Ectodermal cell (in vitro differentiated cells): ENCODE data around the gene PDE6B.
"Not testable (repeated sequence)": the region's sequence is repeated elsewhere in the genome, so short reads cannot be mapped to it uniquely, and the experiment has no call there.

Source experiments
- H3K27ac ChIP-seq: 2 replicates; pipeline ENCODE4 v1.7.0; 2013; ENCODE audit warnings: mild to moderate bottlenecking, low read depth, low read length; ENCODE audit not compliant: insufficient read depth, poor library complexity, severe bottlenecking
- H3K27me3 ChIP-seq: 2 replicates; pipeline ENCODE4 v1.7.0; 2013; ENCODE audit warnings: mild to moderate bottlenecking, low read length; ENCODE audit not compliant: insufficient read depth, control insufficient read depth, poor library complexity, severe bottlenecking
- H3K36me3 ChIP-seq: one replicate; pipeline ENCODE4 v1.7.0; 2013; ENCODE audit warnings: low read length; ENCODE audit not compliant: control insufficient read depth, insufficient read depth
- H3K4me1 ChIP-seq: one replicate; pipeline ENCODE4 v1.7.0; 2013; ENCODE audit warnings: low read length; ENCODE audit not compliant: control insufficient read depth, insufficient read depth
- H3K4me3 ChIP-seq: 2 replicates; pipeline ENCODE4 v1.7.0; 2013; ENCODE audit warnings: low read depth, low read length, control low read depth; ENCODE audit not compliant: insufficient read depth
- H3K9me3 ChIP-seq: 2 replicates; pipeline ENCODE4 v1.7.0; 2013; ENCODE audit warnings: mild to moderate bottlenecking, low read length, moderate library complexity; ENCODE audit not compliant: control insufficient read depth
- WGBS, 2 experiments: methylation state at CpG; one replicate each; pipeline ENCODE4 v1.1.7; 2013; ENCODE audit warnings: missing lambda C conversion rate in 2 of 2; 5-methylcytosine and 5-hydroxymethylcytosine counted together

The PDE6B gene

GRCh38 chr4:699816-700580 is 74.6 kb downstream of the PDE6B start:
- Histone ChIP-seq H3K9me3 (no peaks in the 10 kb centered on the region), H3K4me3 (no peak overlapping the region)
- WGBS, 2 experiments, result 88% methylated on average over 27 of the region's 27 CpGs

GRCh38 chr4:700587-701264 is 75.4 kb downstream of the PDE6B start:
- Histone ChIP-seq H3K27me3 (peaks cover 9% of the 10 kb centered on the region), H3K4me1 (no peaks in the 10 kb centered on the region), H3K4me3 (no peak overlapping the region), H3K27ac (no peak overlapping the region), H3K36me3 (no peaks in the 10 kb centered on the region), H3K9me3 (no peaks in the 10 kb centered on the region)
- WGBS, 2 experiments, result 92 to 93% methylated on average over 16 of the region's 16 CpGs

More at GRCh38 chr4:699816-700580, 74.6 kb downstream of the PDE6B start:
- H3K27ac ChIP-seq, result no peak overlapping the region
- no peaks in the 10 kb centered on the region for H3K36me3 ChIP-seq
- no peaks in the 10 kb centered on the region for H3K4me1 ChIP-seq
- H3K27me3 ChIP-seq, result peaks cover 7% of the 10 kb centered on the region

GRCh38 chr4:702618-703048 is 77.3 kb downstream of the PDE6B start:
- Histone ChIP-seq H3K27ac (no peak overlapping the region), H3K4me1 (peaks cover 9% of the 10 kb centered on the region), H3K36me3 (no peaks in the 10 kb centered on the region), H3K9me3 (no peaks in the 10 kb centered on the region), H3K27me3 (peaks cover 9% of the 10 kb centered on the region), H3K4me3 (no peak overlapping the region)
- WGBS, 2 experiments, result 88 to 90% methylated on average over 7 of the region's 7 CpGs

GRCh38 chr4:703336-704197 is 78.2 kb downstream of the PDE6B start:
- peaks cover 9% of the 10 kb centered on the region for H3K27me3 ChIP-seq
- H3K36me3 ChIP-seq, result peaks cover 3% of the 10 kb centered on the region
- peaks cover 10% of the 10 kb centered on the region for H3K4me1 ChIP-seq
- WGBS, 2 experiments, result 86 to 90% methylated on average over 10 of the region's 10 CpGs
- H3K27ac ChIP-seq, result no peak overlapping the region
- no peak overlapping the region for H3K4me3 ChIP-seq
- no peaks in the 10 kb centered on the region for H3K9me3 ChIP-seq

GRCh38 chr4:704198-704891 is 79.0 kb downstream of the PDE6B start:
- H3K4me3 ChIP-seq, result no peak overlapping the region
- no peaks in the 10 kb centered on the region for H3K9me3 ChIP-seq
- no peak overlapping the region for H3K27ac ChIP-seq
- H3K36me3 ChIP-seq, result peaks cover 3% of the 10 kb centered on the region
- H3K27me3 ChIP-seq, result peaks cover 9% of the 10 kb centered on the region
- WGBS, 2 experiments, result 92 to 93% methylated on average over 46 of the region's 46 CpGs
- peaks cover 10% of the 10 kb centered on the region for H3K4me1 ChIP-seq

GRCh38 chr4:704971-705277 is 79.6 kb downstream of the PDE6B start:
- H3K4me1 ChIP-seq, result peaks cover 10% of the 10 kb centered on the region
- WGBS, 2 experiments, result 94 to 96% methylated on average over 1 of the region's 1 CpG
- H3K27ac ChIP-seq, result no peak overlapping the region
- no peaks in the 10 kb centered on the region for H3K9me3 ChIP-seq
- H3K36me3 ChIP-seq, result peaks cover 4% of the 10 kb centered on the region
- peak overlapping the region; percentile 95 for H3K4me3 ChIP-seq
- peaks cover 9% of the 10 kb centered on the region for H3K27me3 ChIP-seq

GRCh38 chr4:705278-706082 is 80.1 kb downstream of the PDE6B start, which contains the start of gene PCGF3:
TSS of gene PCGF3 (plus strand) at chr4:705832. CDS start at chr4:733681, 27,849 bp downstream.
- 3% methylated on average over 82 of the region's 82 CpGs for WGBS, 2 experiments
- Histone ChIP-seq H3K9me3 (no peaks in the 10 kb centered on the region), H3K4me1 (peaks cover 10% of the 10 kb centered on the region), H3K36me3 (peaks cover 10% of the 10 kb centered on the region), H3K27me3 (peaks cover 9% of the 10 kb centered on the region), H3K27ac (peak within 1 kb of the TSS; percentile 88), H3K4me3 (peak within 1 kb of the TSS; percentile 95)

GRCh38 chr4:706083-706633 is 80.8 kb downstream of the PDE6B start:
- not testable (repeated sequence) for H3K4me1 ChIP-seq, H3K9me3 ChIP-seq, H3K27me3 ChIP-seq
- Histone ChIP-seq H3K36me3 (peaks cover 16% of the 10 kb centered on the region), H3K27ac (peak overlapping the region; percentile 88), H3K4me3 (peak overlapping the region; percentile 95)
- 5 to 6% methylated on average over 21 of the region's 21 CpGs for WGBS, 2 experiments
